GM23248 (cell line): ENCODE data around the gene CEBPZOS. TPM values are rescaled to one million over a fixed set of nuclear protein-coding genes. Genes with fewer than 3 reads are reported as not detected.
A peak's percentile ranks its signal among the peaks of the same experiment; 100 is the strongest.

ENCODE experiments used
- DNase-seq: peaks from one replicate; pipeline ENCODE4 v3.0.0-alpha.2; 2015
- H2AFZ ChIP-seq: fragments of 200-600 bp; sonication (generic); 2 replicates; pipeline ENCODE4 v1.6.1; 2016; ENCODE audit warnings: antibody characterized with exemption
- H3F3A ChIP-seq: fragments of 200-600 bp; sonication (generic); 2 replicates; pipeline ENCODE4 v1.6.1; 2016; ENCODE audit warnings: mild to moderate bottlenecking, antibody characterized with exemption, mixed run types; ENCODE audit not compliant: insufficient read depth
- H3K27ac ChIP-seq: fragments of 200-600 bp; sonication (generic); 2 replicates; pipeline ENCODE4 v1.5.1; 2016; ENCODE audit warnings: mild to moderate bottlenecking
- H3K27me3 ChIP-seq: fragments of 200-600 bp; sonication (generic); replicated peaks from 2 replicates; pipeline ENCODE4 v1.6.1; 2016; ENCODE audit warnings: mild to moderate bottlenecking; ENCODE audit not compliant: insufficient read depth
- H3K36me3 ChIP-seq: fragments of 200-600 bp; sonication (generic); 2 replicates; pipeline ENCODE4 v1.6.1; 2016; ENCODE audit warnings: low read depth, mild to moderate bottlenecking
- H3K4me1 ChIP-seq: fragments of 200-600 bp; sonication (generic); 2 replicates; pipeline ENCODE4 v1.6.1; 2016; ENCODE audit warnings: mild to moderate bottlenecking; ENCODE audit not compliant: insufficient read depth
- H3K4me2 ChIP-seq: fragments of 200-600 bp; sonication (generic); one replicate; pipeline ENCODE4 v1.6.1; 2016; ENCODE audit warnings: mild to moderate bottlenecking; ENCODE audit not compliant: unreplicated experiment
- H3K4me3 ChIP-seq: fragments of 200-600 bp; sonication (generic); 2 replicates; pipeline ENCODE4 v1.5.1; 2016; ENCODE audit warnings: mild to moderate bottlenecking
- H3K79me2 ChIP-seq: fragments of 200-600 bp; sonication (generic); 2 replicates; pipeline ENCODE4 v1.6.1; 2016; ENCODE audit warnings: mild to moderate bottlenecking; ENCODE audit not compliant: insufficient read depth
- H3K9ac ChIP-seq: fragments of 200-600 bp; sonication (generic); 2 replicates; pipeline ENCODE4 v1.6.1; 2016; ENCODE audit warnings: mild to moderate bottlenecking
- H3K9me2 ChIP-seq: fragments of 200-600 bp; sonication (generic); 2 replicates; pipeline ENCODE4 v1.6.1; 2016; ENCODE audit warnings: mixed run types, mild to moderate bottlenecking, moderate library complexity; ENCODE audit not compliant: insufficient read depth
- H3K9me3 ChIP-seq: fragments of 200-600 bp; sonication (generic); one replicate; pipeline ENCODE4 v1.6.1; 2017; ENCODE audit warnings: low read depth
- H4K20me1 ChIP-seq: fragments of 200-600 bp; sonication (generic); 2 replicates; pipeline ENCODE4 v1.6.0; 2016; ENCODE audit not compliant: insufficient read depth
- EZH2 ChIP-seq: fragments of 200-600 bp; sonication (generic); IDR thresholded peaks from 2 replicates; pipeline ENCODE4 v1.6.1; 2018; ENCODE audit warnings: antibody characterized with exemption, mild to moderate bottlenecking; ENCODE audit not compliant: insufficient read depth, poor library complexity, severe bottlenecking
- EZH2phosphoT487 ChIP-seq: fragments of 200-600 bp; sonication (generic); IDR thresholded peaks from 2 replicates; pipeline ENCODE4 v1.6.1; 2018; ENCODE audit warnings: antibody characterized with exemption, moderate library complexity, mild to moderate bottlenecking, low read depth; ENCODE audit not compliant: insufficient read depth
- WGBS, 2 experiments: methylation state at CpG; one replicate each; pipeline ENCODE4 v1.1.6; 2015 to 2017; ENCODE audit warnings: low lambda C conversion rate in 2 of 2, low coverage in 1 of 2; ENCODE audit errors: missing lambda C conversion rate in 2 of 2; 5-methylcytosine and 5-hydroxymethylcytosine counted together
- in situ Hi-C: fragments of 300-500 bp; cut with MboI; formaldehyde crosslinking; loops from 2 replicates; pipeline ENCODE4 v1.15.0; 2020
- polyA plus RNA-seq: library from polyadenylated mRNA; unstranded; fragments of >200 nt; fragmentation: Nextera tagmentation; extraction: Ambion mirVana; gene quantifications from 2 replicates; pipeline ENCODE4 v1.2.1, GENCODE V29; 2016
- total RNA-seq: library from RNA; depleted of rRNA; stranded (reverse); fragments of >200 nt; shearing (Covaris generic); gene quantifications from 2 replicates; pipeline ENCODE4 v1.2.3, GENCODE V29; 2014

Gene CEBPZOS
- total and polyA plus RNA-seq, 2 experiments from 2014 or later = 19.0 to 39.9 TPM

DNA sequence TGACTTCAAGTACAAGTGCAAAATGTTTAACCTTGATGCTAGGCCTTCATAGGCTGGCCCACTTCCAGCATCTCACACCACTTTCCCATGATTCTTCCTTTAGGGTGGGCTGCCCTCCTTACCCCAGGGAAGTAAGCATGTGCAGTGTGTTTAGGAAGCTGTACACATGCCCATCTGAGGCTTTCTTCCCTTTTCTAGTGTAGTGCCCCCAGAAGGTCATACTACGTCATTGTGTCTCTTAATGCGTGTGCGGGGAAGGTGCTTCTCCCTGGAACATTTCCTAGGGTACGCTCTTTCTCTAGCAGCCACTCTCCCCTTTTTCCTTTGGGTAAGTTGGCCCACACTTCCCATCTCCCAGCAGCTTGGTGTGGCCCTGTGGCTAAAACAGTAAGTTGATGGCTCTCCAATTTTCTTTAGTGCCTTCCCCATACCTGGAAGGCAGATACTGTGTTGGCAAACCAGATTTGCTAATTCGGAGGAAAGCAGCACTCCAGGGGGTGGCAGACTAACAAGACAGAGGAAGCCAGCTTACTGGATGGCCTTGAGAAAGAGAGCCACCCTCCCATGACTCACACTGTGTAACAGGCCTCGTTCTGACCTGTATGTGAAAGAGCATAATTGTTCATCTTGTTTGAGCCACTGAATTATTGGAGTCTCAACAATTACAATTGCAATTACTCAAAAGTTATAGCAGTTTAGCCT is 6.7 kb upstream of the CEBPZOS start:
- no peaks in the 10 kb centered on the region for H3K9me3 ChIP-seq
- peak; percentile 96 for DNase-seq
- 60 to 64% methylated on average over 6 of the region's 6 CpGs for WGBS, 2 experiments
- peak overlapping the region; percentile 12; the same call in 1 of the 2 replicates for H3K27ac ChIP-seq
- H4K20me1 ChIP-seq = no peaks in the 10 kb centered on the region
- no peak overlapping the region for H3K4me2 ChIP-seq
- no peaks in the 10 kb centered on the region for H3K79me2 ChIP-seq
- H2AFZ ChIP-seq = peak overlapping the region; percentile 53
- TF ChIP-seq EZH2 = no peak
- H3K9me2 ChIP-seq = no peaks in the 10 kb centered on the region
- H3K27me3 ChIP-seq = no peaks in the 10 kb centered on the region
- no peak overlapping the region for H3K9ac ChIP-seq
- in situ Hi-C loops = no loop called here
- peaks cover 6% of the 10 kb centered on the region for H3K4me1 ChIP-seq
- no peaks in the 10 kb centered on the region for H3K36me3 ChIP-seq
- H3F3A ChIP-seq = peaks cover 8% of the 10 kb centered on the region
- no peak overlapping the region for H3K4me3 ChIP-seq

GRCh38 chr2:37190290-37190689 is 6.0 kb upstream of the CEBPZOS start:
- Histone ChIP-seq H3K9me3 (no peaks in the 10 kb centered on the region), H3K4me3 (no peak overlapping the region), H3F3A (peaks cover 8% of the 10 kb centered on the region), H3K36me3 (no peaks in the 10 kb centered on the region), H3K79me2 (no peaks in the 10 kb centered on the region), H2AFZ (peak overlapping the region; percentile 53), H3K4me1 (peaks cover 6% of the 10 kb centered on the region), H3K9me2 (no peaks in the 10 kb centered on the region), H3K9ac (no peak overlapping the region), H3K27me3 (no peaks in the 10 kb centered on the region), H3K4me2 (no peak overlapping the region), H4K20me1 (no peaks in the 10 kb centered on the region), H3K27ac (no peak overlapping the region; the same call in 1 of the 2 replicates)
- in situ Hi-C loops = no loop called here
- DNase-seq = no peak
- 76 to 84% methylated on average over 4 of the region's 4 CpGs for WGBS, 2 experiments
- TF ChIP-seq EZH2phosphoT487 = no peak
- TF ChIP-seq EZH2 = no peak

GRCh38 chr2:37191253-37191652 is 5.0 kb upstream of the CEBPZOS start:
- no peak overlapping the region for H3K4me2 ChIP-seq
- no peaks in the 10 kb centered on the region for H3K36me3 ChIP-seq
- H3K27ac ChIP-seq = no peak overlapping the region
- in situ Hi-C loops = no loop called here
- H3K4me1 ChIP-seq = peaks cover 6% of the 10 kb centered on the region
- no peaks in the 10 kb centered on the region for H3K27me3 ChIP-seq
- H3K9ac ChIP-seq = no peak overlapping the region
- no peaks in the 10 kb centered on the region for H4K20me1 ChIP-seq
- H3K9me2 ChIP-seq = no peaks in the 10 kb centered on the region
- H2AFZ ChIP-seq = no peak overlapping the region
- WGBS, 2 experiments = 71 to 76% methylated on average over 4 of the region's 4 CpGs
- DNase-seq = no peak
- peaks cover 8% of the 10 kb centered on the region for H3F3A ChIP-seq
- no peak overlapping the region for H3K4me3 ChIP-seq
- H3K9me3 ChIP-seq = no peaks in the 10 kb centered on the region
- no peaks in the 10 kb centered on the region for H3K79me2 ChIP-seq
- TF ChIP-seq EZH2 = no peak
- no peak for TF ChIP-seq EZH2phosphoT487

- in situ Hi-C loops = no loop called here
- H3K27me3 ChIP-seq = no peaks in the 10 kb centered on the region
- H3K36me3 ChIP-seq = no peaks in the 10 kb centered on the region
- H3K4me3 ChIP-seq = no peak overlapping the region
- no peaks in the 10 kb centered on the region for H3K9me3 ChIP-seq
- no peaks in the 10 kb centered on the region for H3K9me2 ChIP-seq
- H3K9ac ChIP-seq = no peak overlapping the region
- no peak overlapping the region for H3K4me2 ChIP-seq
- H3K4me1 ChIP-seq = peaks cover 6% of the 10 kb centered on the region
- H3F3A ChIP-seq = peaks cover 8% of the 10 kb centered on the region
- TF ChIP-seq EZH2phosphoT487 (no peak), EZH2 (no peak)
- DNase-seq = no peak
- WGBS, 2 experiments = 66 to 75% methylated on average over 6 of the region's 6 CpGs
- H3K27ac ChIP-seq = no peak overlapping the region
- no peaks in the 10 kb centered on the region for H4K20me1 ChIP-seq
- H3K79me2 ChIP-seq = 0 out of 2 replicates have a peak, but pooled peaks cover under 1% of the 10 kb centered on the region
- H2AFZ ChIP-seq = no peak overlapping the region
These were observed 4.5 kb upstream of the CEBPZOS start for GRCh38 chr2:37191747-37192146.
